DMS53 treated with DMSO at 0.1 percent for 48 hours (cell line): ENCODE results near the gene HPCAL4.

Experiments used
- DNase-seq: peaks from one replicate; lab custom pipeline; 2025; ENCODE audit not compliant: unreplicated experiment; lab: John Stamatoyannopoulos, UW

Gene HPCAL4

GRCh38 chr1:39631361-39632322 lies 59.6 kb downstream of the HPCAL4 start:
- DNase-seq = no peak

GRCh38 chr1:39628807-39629350 lies 62.4 kb downstream of the HPCAL4 start:
- DNase-seq = no peak
